HG03196 (cell line): ENCODE measurements around the gene SLC24A4.
"Not testable (repeated sequence)": the region's sequence is repeated elsewhere in the genome, so short reads cannot be mapped to it uniquely, and the experiment has no call there.

ENCODE experiments used
- ATAC-seq: cut with Tn5 transposase; IDR thresholded peaks from one replicate; pipeline ENCODE4 v1.9.1; 2021; ENCODE audit not compliant: unreplicated experiment

SLC24A4 gene

GRCh38 chr14:92400579-92401444, 77.8 kb downstream of the SLC24A4 start:
- peak; percentile 59 for ATAC-seq

GRCh38 chr14:92401561-92401960, 78.6 kb downstream of the SLC24A4 start:
- ATAC-seq: no peak

DNA sequence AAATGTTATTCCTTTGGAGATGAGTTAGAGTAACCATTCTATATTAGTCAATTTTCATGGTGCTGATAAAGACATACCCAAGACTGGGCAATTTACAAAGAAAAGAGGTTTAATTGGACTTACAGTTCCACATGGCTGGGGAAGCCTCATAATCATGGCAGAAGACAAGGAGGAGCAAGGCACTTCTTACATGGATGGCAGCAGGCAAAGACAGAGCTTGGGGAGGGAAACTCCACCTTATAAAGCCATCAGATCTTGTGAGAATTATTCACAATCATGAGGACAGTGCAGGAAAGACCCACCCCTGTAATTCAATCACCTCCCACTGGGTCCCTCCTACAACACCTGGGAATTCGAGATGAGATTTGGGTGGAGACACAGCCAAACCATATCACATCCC, 79.5 kb downstream of the SLC24A4 start:
- ATAC-seq: not testable (repeated sequence)

DNA sequence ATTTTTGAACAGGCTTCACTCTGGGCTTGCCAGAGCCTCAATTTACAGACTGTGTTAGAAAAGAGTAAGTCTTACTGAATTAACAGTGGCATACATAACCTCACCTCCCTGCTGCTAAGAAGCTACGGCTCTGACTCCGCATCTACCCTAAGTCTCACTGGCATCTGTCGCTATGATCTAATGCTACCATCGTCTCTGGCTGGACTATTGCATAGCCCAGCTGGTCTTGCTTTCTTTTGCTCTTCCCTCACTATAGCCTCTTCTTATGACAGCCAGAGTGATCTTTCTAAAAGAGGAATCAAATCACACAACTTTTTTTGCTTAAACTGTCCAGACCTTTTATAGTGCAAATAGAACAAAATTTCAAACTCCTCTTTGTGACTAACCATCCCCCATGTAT, 81.1 kb downstream of the SLC24A4 start:
- ATAC-seq: no peak

DNA sequence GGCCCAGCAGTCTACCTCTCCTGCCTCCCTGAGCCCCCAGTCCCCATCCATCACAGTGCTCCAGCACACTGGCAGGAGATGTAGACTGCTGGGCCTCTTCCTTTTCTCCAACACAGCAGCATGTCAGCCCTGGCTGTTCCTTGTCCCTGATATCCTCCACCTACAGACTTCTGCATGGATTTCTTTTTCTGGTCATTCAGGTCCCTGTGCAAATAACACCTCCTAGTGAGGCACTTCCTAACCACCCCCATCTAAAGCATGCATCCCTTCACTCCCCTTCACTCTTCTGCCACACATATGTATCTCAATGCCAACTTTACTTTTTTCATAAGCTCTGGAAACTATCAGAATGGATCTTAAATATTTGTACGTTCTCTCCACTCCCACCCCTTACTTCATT, 81.5 kb downstream of the SLC24A4 start:
- ATAC-seq: no peak

GRCh38 chr14:92404938-92405337, 82.0 kb downstream of the SLC24A4 start:
- ATAC-seq: no peak

DNA sequence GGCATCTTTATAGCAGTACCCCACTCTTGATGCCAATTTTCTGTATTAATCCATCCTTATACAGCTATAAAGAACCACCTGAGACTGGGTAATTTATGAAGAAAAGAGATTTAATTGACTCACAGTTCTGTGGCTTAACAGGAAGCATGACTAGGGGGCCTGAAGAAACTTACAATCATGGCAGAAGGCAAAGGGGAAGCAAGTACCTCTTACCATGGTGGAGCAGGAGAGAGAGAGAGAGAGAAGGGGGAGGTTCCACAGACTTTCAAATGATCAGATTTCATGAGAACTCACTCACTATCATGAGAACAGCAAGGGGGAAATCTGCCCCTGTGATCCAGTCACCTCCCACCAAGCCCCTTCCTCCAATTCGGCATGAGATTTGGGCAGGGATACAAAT, 84.4 kb downstream of the SLC24A4 start:
- no peak for ATAC-seq

GRCh38 chr14:92409043-92409442, 86.1 kb downstream of the SLC24A4 start:
- no peak for ATAC-seq

DNA sequence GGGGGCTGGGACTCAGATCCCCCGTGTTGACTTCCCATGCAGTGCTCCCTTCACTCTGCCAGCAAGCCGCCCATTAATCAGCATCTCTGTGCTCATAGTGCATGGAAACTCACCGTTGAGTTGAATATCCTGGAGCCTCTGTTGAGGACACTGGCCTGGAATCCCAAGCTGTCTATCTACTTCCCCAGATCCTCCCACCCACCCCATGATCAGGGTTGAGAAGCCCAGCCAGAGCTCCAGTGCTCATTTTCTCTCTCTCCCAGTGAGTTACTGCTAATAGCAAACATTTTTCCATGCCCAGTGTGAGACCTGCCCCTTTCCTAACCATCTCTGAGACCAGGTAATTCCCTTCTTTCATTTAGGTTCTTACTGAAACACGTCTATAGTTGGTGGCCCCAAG, 88.2 kb downstream of the SLC24A4 start:
- no peak for ATAC-seq

DNA sequence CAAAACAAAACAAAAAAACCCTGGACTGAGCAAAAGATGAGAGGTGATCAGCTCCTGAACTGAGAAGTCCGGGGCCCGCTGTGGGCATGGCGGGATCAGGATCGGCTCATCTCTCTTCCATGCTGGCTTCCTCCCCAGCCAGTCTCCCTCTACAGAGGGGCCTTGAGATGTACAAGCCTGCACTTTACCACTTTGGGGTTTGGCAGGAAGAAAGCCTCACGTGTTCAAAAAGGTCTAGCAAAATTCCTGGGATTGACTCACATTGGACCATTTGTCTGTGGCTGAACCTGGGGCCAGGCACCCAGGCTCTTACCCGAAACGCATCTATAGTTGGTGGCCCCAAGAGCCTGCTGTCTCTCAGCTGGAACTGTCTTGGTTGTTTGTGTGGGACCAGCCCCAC, 89.0 kb downstream of the SLC24A4 start:
- ATAC-seq: no peak

GRCh38 chr14:92412912-92413311, 89.9 kb downstream of the SLC24A4 start:
- ATAC-seq: no peak

GRCh38 chr14:92413379-92413778, 90.4 kb downstream of the SLC24A4 start:
- no peak for ATAC-seq

- ATAC-seq: no peak
Observed at GRCh38 chr14:92414690-92415445, 91.9 kb downstream of the SLC24A4 start.

GRCh38 chr14:92415969-92416368, 93.0 kb downstream of the SLC24A4 start:
- no peak for ATAC-seq

- ATAC-seq: no peak
Observed at GRCh38 chr14:92416544-92416943, 93.6 kb downstream of the SLC24A4 start.

- no peak for ATAC-seq
Observed at GRCh38 chr14:92417759-92418158, 94.8 kb downstream of the SLC24A4 start.

- no peak for ATAC-seq
Observed at GRCh38 chr14:92421751-92422150, 98.8 kb downstream of the SLC24A4 start.

DNA sequence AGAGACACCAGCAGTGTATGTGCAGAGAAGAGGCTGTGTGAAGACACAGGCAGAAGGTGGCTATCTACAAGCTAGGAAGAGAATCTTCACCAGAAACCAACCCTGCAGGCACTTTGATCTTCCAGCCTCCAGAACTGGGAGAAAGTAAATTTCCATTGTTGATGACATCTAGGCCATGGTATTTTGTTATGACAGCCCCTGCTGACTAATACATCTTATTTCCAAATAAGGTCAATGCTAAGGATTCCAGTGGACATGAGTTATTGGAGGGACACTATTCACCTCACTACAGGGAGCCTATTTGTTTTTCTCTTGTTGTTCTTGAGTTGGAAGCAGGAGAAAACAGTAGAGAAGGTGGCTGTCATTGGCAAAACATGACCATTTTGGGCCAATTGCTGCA, 102.1 kb downstream of the SLC24A4 start:
- ATAC-seq: no peak

DNA sequence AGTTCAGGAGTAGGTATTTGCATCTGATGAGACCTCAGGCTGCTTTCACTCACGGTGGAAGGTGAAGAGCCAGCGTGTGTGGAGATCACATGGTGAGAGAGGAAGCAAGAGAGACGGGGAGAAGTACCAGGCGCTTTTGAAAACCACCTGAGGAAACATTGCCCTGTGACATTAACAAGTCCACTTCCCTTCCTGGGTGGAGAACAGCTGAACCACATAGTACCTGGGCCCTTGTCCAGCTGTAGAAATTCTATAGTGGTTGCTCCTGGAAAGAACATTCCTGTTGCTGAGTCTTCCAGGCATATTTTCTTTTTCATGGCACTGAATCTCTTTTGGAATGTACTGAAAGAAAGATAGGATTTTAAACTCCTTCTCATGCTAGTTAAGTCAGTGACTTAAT, 103.3 kb downstream of the SLC24A4 start:
- ATAC-seq: no peak

- no peak for ATAC-seq
Observed at GRCh38 chr14:92427096-92427495, 104.1 kb downstream of the SLC24A4 start.

GRCh38 chr14:92430686-92431085, 107.7 kb downstream of the SLC24A4 start:
- no peak for ATAC-seq

DNA sequence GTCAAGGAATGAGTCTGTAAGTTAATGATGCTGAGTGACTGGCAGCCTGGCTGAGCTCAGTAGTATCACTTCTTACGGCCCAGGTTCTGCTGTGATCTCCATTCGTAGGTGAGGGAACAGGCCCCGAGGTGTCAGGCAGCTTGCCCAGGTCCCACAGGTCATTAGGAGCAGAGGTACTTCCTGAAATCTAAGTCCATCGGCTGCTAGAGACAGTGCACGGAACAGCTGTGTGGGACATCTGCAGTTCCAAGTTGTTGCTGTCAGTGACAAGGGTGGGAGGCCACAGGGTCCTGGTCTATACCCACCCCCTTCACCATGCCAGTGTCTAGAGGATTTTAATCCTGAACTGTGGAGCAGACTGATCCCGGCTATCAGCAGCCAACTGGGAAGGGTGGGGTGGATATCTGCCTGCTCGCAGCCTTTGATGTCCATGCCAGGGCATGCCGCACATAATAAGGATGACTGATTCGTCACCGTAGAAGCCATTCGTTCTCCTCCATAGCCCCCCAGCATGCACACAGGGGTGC, 108.3 kb downstream of the SLC24A4 start:
- ATAC-seq: no peak
